ENCODE data around the gene UGT2A3. TPM values are rescaled to one million over a fixed set of nuclear protein-coding genes. Genes with fewer than 3 reads are reported as not detected.

Gene UGT2A3
- total RNA-seq, 4 donors from 2014 or later = 0.40 TPM; not detected in 3

- no peak overlapping the region for H3K4me3 ChIP-seq
- H3K27me3 ChIP-seq = no peaks in the 10 kb centered on the region
- TF ChIP-seq EP300 (IDR thresholded peaks at IDR 0.05) (no peak), POLR2AphosphoS5 (IDR thresholded peaks at IDR 0.05) (no peak), POLR2A (IDR thresholded peaks at IDR 0.05) (no peak), CTCF (IDR thresholded peaks at IDR 0.05) (no peak)
- H3K4me1 ChIP-seq = no peaks in the 10 kb centered on the region
- H3K36me3 ChIP-seq = no peaks in the 10 kb centered on the region
- no peaks in the 10 kb centered on the region for H3K9me3 ChIP-seq
- DNase-seq (ENCODE audit: low spot score in 2 of 2) = no peak
- WGBS = 49% methylated on average over 2 of the region's 2 CpGs
- H3K27ac ChIP-seq = no peak overlapping the region
Observed at GRCh38 chr4:68953056-68953596, 1.5 kb upstream of the UGT2A3 start.

GRCh38 chr4:68951806-68952585 lies 392 bp upstream of the UGT2A3 start:
- H3K4me3 ChIP-seq = no peak overlapping the region
- no peaks in the 10 kb centered on the region for H3K9me3 ChIP-seq
- no peak for TF ChIP-seq CTCF (IDR thresholded peaks at IDR 0.05)
- TF ChIP-seq POLR2A (IDR thresholded peaks at IDR 0.05) = no peak
- no peak for TF ChIP-seq EP300 (IDR thresholded peaks at IDR 0.05)
- no peak for TF ChIP-seq POLR2AphosphoS5 (IDR thresholded peaks at IDR 0.05)
- no peak overlapping the region for H3K27ac ChIP-seq
- H3K27me3 ChIP-seq = no peaks in the 10 kb centered on the region
- 62% methylated on average over 1 of the region's 2 CpGs for WGBS
- H3K36me3 ChIP-seq = no peaks in the 10 kb centered on the region
- no peaks in the 10 kb centered on the region for H3K4me1 ChIP-seq
- DNase-seq (ENCODE audit: low spot score in 2 of 2) = no peak

- Histone ChIP-seq H3K27ac (no peak overlapping the region), H3K4me1 (no peaks in the 10 kb centered on the region), H3K27me3 (no peaks in the 10 kb centered on the region), H3K36me3 (no peaks in the 10 kb centered on the region), H3K4me3 (no peak overlapping the region), H3K9me3 (no peaks in the 10 kb centered on the region)
- WGBS = 81% methylated on average over 2 of the region's 2 CpGs
- DNase-seq (ENCODE audit: low spot score in 2 of 2) = no peak
- no peak for TF ChIP-seq EP300 (IDR thresholded peaks at IDR 0.05)
- TF ChIP-seq POLR2A (IDR thresholded peaks at IDR 0.05) = no peak
- no peak for TF ChIP-seq CTCF (IDR thresholded peaks at IDR 0.05)
- no peak for TF ChIP-seq POLR2AphosphoS5 (IDR thresholded peaks at IDR 0.05)
Observed at GRCh38 chr4:68950033-68950432, 1.6 kb downstream of the UGT2A3 start.

DNA sequence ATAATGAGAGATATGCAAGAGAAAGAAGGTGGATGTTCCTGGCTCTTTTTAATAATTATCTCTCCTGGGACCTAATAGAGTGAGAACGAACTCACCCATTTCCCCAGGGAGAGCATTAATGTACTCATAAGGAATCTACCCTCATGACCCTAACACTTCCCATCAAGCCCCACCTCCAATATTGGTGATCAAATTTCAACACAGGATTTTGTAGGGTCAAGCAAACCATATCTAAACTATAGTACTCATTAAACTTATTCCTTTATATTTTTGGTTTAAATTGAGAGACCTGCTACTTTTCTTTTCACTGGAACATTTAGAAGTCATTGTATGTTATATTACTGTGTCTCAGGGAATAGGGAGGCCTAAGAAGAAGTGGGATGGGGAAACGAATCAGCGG lies 2.6 kb downstream of the UGT2A3 start:
- H3K36me3 ChIP-seq = no peaks in the 10 kb centered on the region
- no peak for TF ChIP-seq POLR2A (IDR thresholded peaks at IDR 0.05)
- TF ChIP-seq CTCF (IDR thresholded peaks at IDR 0.05) = no peak
- TF ChIP-seq EP300 (IDR thresholded peaks at IDR 0.05) = no peak
- TF ChIP-seq POLR2AphosphoS5 (IDR thresholded peaks at IDR 0.05) = no peak
- H3K4me1 ChIP-seq = no peaks in the 10 kb centered on the region
- DNase-seq (ENCODE audit: low spot score in 2 of 2) = no peak
- WGBS = 77% methylated on average over 3 of the region's 3 CpGs
- no peak overlapping the region for H3K4me3 ChIP-seq
- H3K9me3 ChIP-seq = no peaks in the 10 kb centered on the region
- H3K27ac ChIP-seq = no peak overlapping the region
- no peaks in the 10 kb centered on the region for H3K27me3 ChIP-seq

DNA sequence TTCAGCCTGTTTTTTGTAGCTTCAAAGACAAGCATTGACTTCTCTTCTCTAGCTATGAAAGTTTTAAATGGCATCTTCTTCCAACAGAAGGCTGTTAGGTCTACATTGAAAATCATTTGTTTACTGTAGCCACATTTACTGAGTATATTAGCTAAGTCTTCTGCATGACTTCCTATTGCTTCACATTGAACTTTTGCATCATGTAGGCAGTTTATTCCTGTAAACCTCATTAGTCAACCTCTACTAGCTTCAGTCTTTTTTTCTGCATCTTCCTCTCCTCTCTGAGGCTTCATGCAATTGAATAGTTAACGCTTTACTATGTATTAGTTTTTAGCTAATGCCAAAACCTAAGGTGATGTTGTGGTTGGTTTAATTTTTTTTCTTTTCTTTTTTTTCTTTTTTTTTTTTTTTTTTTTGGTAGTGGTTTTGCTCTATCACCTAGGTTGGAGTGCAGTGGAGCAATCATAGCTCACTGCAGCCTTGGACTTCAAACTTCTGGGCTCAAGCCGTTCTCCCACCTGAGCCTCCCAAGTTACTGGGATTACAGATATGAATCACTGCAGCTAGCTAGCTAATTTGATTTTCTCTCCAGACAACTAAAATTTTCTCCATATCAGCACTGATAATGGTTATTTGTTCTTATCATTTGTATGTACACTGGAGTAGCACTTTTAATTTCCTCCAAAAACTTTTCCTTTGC lies 3.4 kb downstream of the UGT2A3 start:
- DNase-seq (ENCODE audit: low spot score in 2 of 2) = no peak
- Histone ChIP-seq H3K4me3 (no peak overlapping the region), H3K9me3 (no peaks in the 10 kb centered on the region), H3K27ac (no peak overlapping the region), H3K4me1 (no peaks in the 10 kb centered on the region), H3K36me3 (no peaks in the 10 kb centered on the region), H3K27me3 (no peaks in the 10 kb centered on the region)
- 89% methylated on average over 2 of the region's 2 CpGs for WGBS
- TF ChIP-seq POLR2A (IDR thresholded peaks at IDR 0.05) (no peak), POLR2AphosphoS5 (IDR thresholded peaks at IDR 0.05) (no peak), EP300 (IDR thresholded peaks at IDR 0.05) (no peak), CTCF (IDR thresholded peaks at IDR 0.05) (no peak)

All from suprapubic skin (tissue), 4 donors.